ENCODE measurements around the gene TMEM43. TPM values are rescaled to one million over a fixed set of nuclear protein-coding genes. Genes with fewer than 3 reads are reported as not detected.

The TMEM43 gene
- polyA plus RNA-seq, 1 of the 3 experiments (the other 2 are of a cell fraction), result 105 TPM

GRCh38 chr3:14117468-14118399, 7.1 kb upstream of the TMEM43 start:
- Histone ChIP-seq H3K9me3 (no peaks in the 10 kb centered on the region), H3K79me2 (ENCODE audit: insufficient read depth) (peaks cover 8% of the 10 kb centered on the region; the same call in 1 of the 2 replicates), H3K27me3 (ENCODE audit: insufficient read depth) (no peaks in the 10 kb centered on the region), H3K4me2 (no peak overlapping the region), H3K4me1 (ENCODE audit: control insufficient read depth in 1 of 2, insufficient read depth in 2 of 2, low read depth in 1 of 2, low read length in 1 of 2) (peaks cover 0 to 6% of the 10 kb centered on the region in 2 experiments; a peak in 1 of 4 replicates), H3K9me2 (no peaks in the 10 kb centered on the region), H3K4me3 (ENCODE audit: low read depth in 2 of 2, low read length in 1 of 2) (no peak overlapping the region), H3K27ac (ENCODE audit: low read depth in 2 of 2, low read length in 1 of 2) (no peak overlapping the region), H4K20me1 (ENCODE audit: insufficient read depth) (no peaks in the 10 kb centered on the region), H3K9ac (no peak overlapping the region), H3F3A (replicated peaks; ENCODE audit: insufficient read depth) (no peaks in the 10 kb centered on the region), H3K36me3 (replicated peaks in 1 of 2; ENCODE audit: control insufficient read depth in 1 of 2, insufficient read depth in 2 of 2, low read length in 1 of 2) (peaks cover 29 to 55% of the 10 kb centered on the region in 2 experiments), H2AFZ (ENCODE audit: low read depth) (no peak overlapping the region)
- TF ChIP-seq EZH2phosphoT487 (IDR thresholded peaks at IDR 0.05; ENCODE audit: borderline replicate concordance, low read depth) (no peak), FOSL2 (IDR thresholded peaks at IDR 0.05; ENCODE audit: borderline replicate concordance, low read depth) (no peak), GATA2 (CRISPR knock-in tag; IDR thresholded peaks at IDR 0.05) (no peak), SMC3 (IDR thresholded peaks at IDR 0.05; ENCODE audit: low read depth, low read length) (no peak), EP300 (IDR thresholded peaks at IDR 0.05; ENCODE audit: borderline replicate concordance in 1 of 2, low read depth in 1 of 2, low read length in 1 of 2) (no peak), REST (IDR thresholded peaks at IDR 0.05; ENCODE audit: low read depth, low read length) (no peak), GABPA (IDR thresholded peaks at IDR 0.05; ENCODE audit: low read depth) (no peak), ELF1 (IDR thresholded peaks at IDR 0.05) (no peak), NRF1 (IDR thresholded peaks at IDR 0.05; ENCODE audit: low read depth, low read length) (no peak), TAF1 (IDR thresholded peaks at IDR 0.05; ENCODE audit: borderline replicate concordance, low read depth, low read length) (no peak), TEAD4 (IDR thresholded peaks at IDR 0.05; ENCODE audit: borderline replicate concordance, insufficient read depth) (no peak), PBX3 (IDR thresholded peaks at IDR 0.05) (no peak), RCOR1 (IDR thresholded peaks at IDR 0.05; ENCODE audit: low read length) (no peak), CTCF (IDR thresholded peaks at IDR 0.05) (no peak), CHD2 (IDR thresholded peaks at IDR 0.05; ENCODE audit: low read length, partially characterized antibody) (no peak), FOXJ3 (CRISPR knock-in tag; IDR thresholded peaks at IDR 0.05) (no peak), MEF2A (IDR thresholded peaks at IDR 0.05; ENCODE audit: borderline replicate concordance, low read depth) (no peak)
- TF ChIP-seq, protein P1, sequence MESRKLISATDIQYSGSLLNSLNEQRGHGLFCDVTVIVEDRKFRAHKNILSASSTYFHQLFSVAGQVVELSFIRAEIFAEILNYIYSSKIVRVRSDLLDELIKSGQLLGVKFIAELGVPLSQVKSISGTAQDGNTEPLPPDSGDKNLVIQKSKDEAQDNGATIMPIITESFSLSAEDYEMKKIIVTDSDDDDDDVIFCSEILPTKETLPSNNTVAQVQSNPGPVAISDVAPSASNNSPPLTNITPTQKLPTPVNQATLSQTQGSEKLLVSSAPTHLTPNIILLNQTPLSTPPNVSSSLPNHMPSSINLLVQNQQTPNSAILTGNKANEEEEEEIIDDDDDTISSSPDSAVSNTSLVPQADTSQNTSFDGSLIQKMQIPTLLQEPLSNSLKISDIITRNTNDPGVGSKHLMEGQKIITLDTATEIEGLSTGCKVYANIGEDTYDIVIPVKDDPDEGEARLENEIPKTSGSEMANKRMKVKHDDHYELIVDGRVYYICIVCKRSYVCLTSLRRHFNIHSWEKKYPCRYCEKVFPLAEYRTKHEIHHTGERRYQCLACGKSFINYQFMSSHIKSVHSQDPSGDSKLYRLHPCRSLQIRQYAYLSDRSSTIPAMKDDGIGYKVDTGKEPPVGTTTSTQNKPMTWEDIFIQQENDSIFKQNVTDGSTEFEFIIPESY (IDR thresholded peaks at IDR 0.05; ENCODE audit: borderline replicate concordance, low read depth), result no peak
- CTCF ChIA-PET, result interaction anchor here (0.6 to 5.4 kb wide), 4 partner anchors 44 to 232 kb away, joined by 3 to 48 read pairs (median 10); no protein-coding TSS in a partner anchor
- 91% methylated on average over 10 of the region's 10 CpGs for WGBS (ENCODE audit: low lambda C conversion rate)
- POLR2A ChIA-PET, result no interaction called here
- no peak for DNase-seq
